HG03575 (cell line): ENCODE measurements around the gene RNF44.

Experiments used
- ATAC-seq: cut with Tn5 transposase; IDR thresholded peaks from one replicate; pipeline ENCODE4 v1.9.1; 2021; ENCODE audit not compliant: unreplicated experiment, insufficient number of reproducible peaks, low FRiP score; ENCODE audit errors: extremely low read depth

The RNF44 gene

DNA sequence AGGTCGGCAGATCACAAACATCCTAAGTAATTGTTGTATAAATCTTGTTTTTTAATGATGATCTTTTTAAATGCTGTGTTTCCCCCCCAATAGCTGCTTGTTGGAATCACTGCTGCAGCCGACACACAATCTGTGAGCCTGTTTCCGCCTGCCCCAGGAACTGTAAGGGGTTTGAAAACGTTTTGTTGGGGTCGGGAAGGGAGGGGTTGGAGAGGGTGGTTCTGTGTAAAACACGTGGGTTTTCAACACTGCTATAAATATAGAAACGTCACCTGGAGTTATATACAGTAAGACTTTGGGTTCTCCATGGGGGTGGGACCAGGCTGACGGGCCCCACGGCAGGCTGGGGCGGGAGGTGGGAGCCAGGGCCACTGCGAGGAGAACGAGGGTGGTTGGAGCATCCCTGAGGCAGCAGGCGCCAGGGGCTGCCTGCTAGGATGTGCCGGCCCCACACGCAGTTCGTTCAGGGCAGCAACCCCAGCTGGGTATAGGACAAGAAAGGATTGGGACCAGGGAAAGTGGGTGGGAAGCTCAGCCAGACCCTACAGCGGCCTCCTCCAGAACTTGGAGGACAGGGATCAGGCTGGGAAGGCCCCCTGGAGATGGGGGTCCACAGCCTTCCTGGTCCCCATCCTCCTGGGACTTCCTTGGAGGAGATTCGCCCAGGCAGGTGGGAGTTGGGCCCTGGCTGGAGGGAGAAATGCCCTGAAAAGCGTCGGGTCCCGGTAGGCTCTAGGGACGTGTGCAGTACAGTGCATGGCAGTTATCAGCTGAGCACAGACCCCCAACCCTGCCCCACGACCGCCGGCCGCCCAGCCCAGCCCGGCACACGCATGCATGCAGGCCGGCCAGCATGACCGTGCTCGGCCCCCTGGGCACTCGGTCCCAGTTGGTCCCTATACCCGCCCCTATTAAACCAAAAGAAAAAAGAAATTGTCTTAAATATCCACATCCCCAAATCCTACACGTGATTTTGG lies 9.7 kb downstream of the RNF44 start:
- ATAC-seq: no peak

DNA sequence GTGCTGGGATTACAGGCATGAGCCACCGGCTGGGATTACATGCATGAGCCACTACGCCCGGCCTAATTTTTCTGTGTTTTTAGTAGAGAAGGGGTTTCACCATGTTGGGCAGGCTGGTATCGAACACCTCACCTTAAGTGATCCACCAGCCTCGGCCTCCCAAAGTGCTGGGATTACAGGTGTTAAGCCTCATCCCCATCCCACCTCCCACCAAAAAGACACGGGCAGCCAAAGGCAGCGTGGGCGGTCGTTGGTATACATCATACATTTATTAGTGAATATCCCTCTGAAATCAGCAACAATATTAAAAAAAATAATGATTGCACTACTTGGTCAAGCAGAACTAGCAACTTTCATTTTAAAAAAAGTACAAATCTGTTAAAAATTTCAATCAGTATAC lies 10.7 kb downstream of the RNF44 start:
- no peak for ATAC-seq

DNA sequence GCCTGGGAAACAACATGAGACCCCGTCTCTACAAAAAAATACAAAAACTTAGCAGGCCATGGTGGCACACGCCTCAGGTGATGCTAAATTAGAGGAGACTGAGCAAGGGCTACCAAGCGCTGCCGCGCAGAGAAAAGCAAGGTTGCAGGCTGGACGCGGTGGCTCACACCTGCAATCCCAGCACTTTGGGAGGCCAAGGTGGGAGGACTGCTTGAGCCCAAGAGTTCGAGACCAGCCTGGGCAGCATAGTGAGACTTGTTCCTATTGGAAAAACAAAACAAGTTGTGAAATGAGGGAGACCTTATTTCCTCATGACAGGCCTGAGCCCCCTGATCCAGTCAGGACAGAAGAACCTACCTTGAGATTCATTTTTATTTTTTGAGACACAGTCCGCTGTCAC lies 11.5 kb downstream of the RNF44 start:
- ATAC-seq: no peak

DNA sequence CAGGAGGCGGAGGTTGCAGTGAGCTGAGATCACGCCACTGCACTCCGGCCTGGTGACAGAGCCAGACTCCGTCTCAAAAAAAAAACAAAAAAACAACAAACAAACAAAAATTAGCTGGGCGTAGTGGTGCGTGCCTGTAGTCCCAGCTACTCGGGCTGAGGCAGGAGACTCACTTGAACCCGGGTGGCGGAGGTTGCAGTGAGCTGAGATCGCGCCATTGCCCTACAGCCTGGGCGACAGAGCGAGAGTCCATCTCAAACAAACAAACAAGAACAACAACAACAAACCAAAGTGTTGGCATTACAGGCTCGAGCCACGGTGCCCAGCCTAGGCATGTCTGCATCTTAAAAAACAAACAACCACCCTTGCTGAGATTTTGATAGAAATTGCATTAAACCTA lies 12.2 kb downstream of the RNF44 start:
- ATAC-seq: no peak

DNA sequence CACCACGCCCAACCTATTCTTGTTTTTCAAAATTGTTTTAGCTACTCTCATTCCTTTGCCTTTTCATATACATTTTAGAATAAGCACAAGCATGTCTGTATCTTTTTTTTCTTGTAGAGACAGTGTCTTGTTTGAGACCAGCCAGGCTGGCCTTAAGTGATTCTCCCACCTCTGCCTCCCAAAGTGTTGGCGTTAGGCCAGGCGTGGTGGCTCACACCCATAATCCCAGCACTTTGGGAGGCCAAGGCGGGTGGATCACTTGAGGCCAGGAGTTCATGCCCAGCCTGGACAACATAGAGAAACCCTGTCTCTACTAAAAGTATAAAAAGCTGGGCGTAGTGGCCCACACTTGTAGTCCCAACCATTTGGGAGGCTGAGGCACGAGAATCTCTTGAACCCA lies 13.1 kb downstream of the RNF44 start:
- no peak for ATAC-seq

DNA sequence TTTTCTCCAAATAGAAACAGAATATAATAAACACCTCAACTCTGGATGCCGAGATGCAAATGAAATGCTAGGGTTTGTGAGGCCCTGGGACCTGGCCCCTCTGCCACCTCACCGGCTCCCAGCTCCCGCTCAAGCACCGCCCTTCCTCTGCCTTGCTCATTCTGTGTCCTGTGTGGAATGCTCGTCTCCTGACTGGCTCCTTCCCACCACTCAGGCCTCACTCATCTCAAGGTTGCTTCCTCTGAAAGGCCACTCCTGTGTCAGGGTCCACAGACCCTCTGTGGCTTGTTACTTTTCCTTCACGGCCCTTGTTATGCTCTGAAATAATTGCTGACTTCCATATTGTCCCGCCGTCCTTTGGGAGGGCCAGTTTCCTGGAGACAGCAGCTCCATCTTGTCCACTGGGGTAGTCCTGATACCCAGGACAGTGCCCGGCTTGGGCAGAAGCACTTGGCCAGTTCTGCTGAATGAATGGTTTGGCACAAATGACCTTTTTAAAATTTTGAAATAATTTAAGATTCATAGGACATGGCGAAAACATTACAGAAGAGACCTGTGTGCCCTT lies 15.4 kb downstream of the RNF44 start:
- no peak for ATAC-seq

DNA sequence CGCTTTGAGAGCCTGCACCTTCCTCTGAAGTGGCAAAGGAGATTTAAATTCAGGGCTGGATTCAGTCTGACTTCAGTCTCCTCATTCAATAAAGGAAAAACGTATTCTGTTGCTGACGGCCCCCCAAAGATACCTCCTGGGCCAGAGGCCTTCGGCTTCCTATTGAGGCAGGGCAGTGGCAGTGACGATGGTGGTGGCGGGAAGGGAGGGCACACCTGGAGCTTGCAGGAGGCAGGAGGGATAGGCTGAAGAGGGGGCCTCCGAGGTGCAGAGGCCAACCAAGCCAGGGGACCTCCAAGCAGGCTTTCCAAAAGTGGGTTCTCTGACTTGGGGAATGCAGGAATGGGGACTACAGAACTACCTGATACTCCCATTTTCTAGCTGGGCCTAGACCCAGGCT lies 15.9 kb downstream of the RNF44 start:
- no peak for ATAC-seq

DNA sequence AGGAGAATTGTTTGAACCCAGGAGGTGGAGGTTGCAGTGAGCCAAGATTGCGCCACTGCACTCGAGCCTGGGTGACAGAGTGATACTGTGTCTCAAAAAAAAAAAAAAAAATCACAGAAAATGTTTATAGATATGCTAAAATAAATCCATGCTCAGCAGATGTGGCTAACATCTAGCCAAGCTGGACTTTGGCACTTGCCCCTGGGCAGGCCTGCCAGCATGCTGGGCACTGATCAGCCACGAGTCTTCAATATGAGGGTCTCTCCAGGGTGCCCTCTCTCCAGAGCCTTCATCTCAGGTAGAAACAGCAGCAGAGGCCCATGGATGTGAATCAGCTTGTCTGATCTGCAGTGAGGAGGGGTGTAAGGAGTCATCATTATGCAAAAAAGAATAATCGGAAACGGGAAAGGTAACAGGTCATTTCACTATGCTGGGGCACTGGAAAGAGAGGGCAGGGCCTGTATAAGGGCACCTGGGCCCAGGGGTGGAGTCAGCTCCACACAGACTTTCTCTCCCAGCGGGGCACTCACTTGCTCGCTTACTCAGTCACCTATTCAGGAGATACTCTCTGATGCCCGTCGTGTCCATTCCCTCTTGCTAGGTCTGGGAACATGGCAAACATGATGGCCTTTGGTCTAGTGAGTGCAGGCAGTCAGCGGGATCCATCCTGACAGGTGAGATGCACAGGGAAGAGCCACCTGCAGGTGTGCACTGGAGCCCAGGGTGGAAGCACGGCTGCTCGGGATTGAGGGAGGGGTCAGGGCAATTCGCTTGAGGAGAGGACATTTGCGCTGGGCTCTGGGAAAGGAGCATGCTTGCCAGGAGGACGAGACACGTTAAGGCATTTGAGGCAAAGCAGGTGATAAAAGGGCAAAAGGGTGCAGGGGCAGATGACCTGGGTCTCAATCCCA lies 17.1 kb downstream of the RNF44 start:
- no peak for ATAC-seq

DNA sequence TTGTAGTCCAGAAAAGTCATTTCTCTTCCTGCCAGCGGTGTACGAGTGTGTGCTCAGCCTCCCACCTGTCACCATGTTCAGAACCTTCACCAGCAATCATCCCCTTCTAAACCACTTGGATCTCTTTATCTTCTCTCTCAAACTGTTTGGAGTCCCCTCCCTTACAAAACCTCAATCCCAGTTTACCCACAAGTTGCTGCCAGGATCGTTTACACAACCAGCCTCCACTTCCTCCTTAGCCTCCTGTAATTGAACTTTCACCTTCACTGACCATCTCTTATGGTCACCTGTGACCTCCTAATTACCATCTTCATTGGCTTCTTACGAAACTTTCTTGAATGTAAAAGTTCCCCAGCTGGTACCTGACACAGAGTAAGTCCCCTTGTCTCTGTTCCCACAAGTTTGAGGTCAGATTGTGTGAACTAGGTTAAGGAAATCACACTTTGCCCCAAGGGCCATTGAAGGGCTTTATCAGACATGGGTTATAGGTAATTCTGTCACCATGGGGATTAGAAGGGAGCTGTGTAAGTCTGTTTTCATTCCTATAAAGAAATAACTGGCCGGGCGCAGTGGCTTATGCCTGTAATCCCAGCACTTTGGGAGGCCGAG lies 20.0 kb downstream of the RNF44 start:
- no peak for ATAC-seq

DNA sequence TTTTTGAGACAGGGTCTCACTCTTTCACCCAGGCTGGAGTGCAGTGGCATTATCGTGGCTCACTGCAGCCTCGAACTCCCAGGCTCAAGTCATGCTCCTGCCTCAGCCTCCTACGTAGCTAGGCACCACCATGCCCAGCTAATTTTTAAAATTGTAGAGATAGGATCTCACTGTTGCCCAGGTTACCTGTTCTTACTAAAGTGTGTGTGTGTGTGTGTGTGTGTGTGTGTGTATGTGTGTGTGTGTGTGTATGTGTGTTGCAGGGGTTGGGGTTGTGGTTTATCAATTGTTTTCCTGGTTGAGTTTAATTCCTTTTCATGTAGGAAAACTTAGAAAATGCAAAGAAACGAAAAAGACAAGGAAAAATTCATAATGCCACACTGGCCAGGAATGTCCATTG lies 21.8 kb downstream of the RNF44 start:
- no peak for ATAC-seq

DNA sequence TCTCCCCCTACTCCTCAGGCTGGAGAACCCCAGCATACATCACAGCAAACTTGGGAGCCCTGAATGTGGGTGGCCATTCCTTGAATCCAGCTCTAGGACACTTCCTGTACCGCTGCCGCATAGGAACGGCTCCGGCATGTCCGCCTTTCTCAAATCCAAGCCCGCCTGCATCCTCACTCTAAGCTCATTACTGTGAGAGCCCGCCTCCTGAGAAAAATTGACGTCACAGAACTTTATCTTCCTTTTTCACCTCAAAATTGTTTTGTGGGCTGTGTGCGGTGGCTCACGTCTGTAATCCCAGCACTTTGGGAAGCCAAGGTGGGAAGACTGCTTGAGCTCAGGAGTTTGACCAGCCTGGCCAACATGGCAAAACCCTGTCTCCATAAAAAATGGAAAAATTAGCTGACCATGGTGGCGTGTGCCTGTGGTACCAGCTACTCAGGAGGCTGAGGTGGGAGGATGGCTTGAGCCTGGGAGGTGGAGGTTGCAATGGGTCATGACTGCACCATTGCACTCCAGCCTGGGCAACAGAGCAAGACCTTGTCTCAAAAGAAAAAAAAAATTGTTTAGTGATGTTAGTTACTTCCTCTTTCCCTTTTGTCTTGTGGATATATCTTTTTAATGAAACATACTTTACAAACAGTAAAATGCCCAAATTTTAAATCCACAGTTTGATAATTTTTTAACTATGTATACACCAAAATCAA lies 22.8 kb downstream of the RNF44 start:
- no peak for ATAC-seq

DNA sequence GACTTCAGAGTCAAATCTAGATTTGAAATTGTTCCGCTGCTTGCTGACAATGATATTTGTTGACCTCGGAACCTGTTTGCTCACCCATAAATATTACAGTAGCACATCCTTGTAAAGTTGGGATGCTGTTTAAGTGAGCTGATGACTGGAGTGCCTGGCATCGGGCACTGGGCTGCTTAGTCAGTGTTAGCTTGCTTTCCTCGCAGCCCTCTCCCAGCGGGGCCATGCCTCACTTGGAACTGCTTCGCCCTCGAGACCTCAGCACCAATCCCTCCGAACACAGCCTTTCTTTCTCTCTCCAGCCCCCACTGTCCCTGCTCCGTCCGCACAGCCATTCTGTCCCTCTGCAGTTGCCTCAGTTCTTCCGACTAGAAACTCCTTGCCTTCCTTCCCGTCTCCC lies 23.4 kb downstream of the RNF44 start:
- ATAC-seq: no peak

DNA sequence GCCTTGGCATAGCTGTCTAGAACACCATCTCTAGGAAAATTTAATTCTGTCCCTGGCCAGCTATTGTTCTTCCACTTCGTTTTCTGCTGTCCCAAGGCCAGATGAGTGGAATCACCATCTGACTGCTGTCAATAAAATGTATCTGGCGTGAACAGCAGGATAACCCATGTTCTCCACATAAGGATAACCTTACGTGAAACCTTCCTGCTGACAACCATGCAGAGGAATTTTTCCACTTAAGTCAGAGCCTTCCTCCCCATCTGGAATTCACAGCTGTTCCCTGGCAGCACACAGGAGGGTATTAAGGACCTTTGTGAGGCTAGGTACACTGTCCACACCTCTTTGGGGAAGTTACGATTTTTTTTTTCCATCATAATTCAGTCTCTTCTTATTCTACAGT lies 28.6 kb downstream of the RNF44 start:
- no peak for ATAC-seq

DNA sequence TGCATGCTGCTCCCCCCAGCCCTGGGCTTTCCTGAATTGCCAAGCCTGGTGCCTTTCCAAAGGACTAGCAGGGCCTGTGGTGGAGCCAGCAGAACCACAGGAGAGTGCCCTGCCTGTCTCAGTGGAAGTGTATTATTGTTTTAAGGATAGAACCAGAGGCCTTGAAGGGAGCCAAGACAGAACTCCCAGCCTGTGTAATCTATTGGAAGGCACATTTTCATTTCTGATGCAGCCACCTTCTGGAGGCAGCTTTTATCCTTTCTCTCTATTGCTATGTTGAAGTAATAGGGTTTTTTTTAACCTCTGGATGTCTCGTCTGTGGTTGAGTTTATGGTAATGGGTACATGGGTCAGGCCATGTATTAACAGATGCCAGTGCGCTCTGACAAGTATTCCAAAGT lies 29.3 kb downstream of the RNF44 start:
- no peak for ATAC-seq

DNA sequence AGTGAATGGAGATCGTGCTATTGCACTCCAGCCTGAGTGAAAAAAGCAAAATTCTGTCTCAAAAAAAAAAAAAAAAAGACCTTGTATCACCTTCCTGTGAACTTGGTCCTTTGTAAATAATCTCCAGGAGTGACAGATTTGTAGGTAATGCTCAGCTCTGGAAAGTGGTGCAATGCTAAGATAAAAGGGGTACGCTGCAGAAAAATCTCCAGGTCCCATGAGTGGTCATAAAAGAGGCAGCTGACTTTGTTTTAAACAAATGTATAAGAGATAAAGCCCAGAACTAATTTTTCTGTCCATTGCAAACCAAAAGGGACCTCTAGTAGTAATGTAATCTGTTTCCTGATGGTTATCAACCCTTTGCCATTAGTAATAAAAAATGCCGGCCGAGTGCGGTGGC lies 33.7 kb downstream of the RNF44 start:
- no peak for ATAC-seq

DNA sequence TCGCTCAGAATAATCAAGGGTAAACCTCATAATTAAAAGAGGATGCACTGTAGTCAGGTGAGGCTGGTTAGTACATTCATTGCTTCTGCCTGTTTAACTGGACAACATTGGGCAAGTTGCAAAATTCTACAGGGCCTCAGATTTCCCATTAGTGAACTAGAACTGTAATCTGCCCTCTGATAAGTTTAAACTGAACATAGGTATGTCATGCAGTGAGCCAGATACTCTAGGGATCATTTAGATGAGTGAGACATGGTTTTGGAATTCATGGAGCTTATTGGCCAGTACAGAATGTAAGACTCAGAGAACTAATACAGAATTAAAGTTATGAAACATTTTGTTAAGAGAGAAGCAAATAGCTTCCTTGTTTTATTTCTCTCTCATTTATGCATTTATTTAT lies 35.9 kb downstream of the RNF44 start:
- ATAC-seq: no peak

DNA sequence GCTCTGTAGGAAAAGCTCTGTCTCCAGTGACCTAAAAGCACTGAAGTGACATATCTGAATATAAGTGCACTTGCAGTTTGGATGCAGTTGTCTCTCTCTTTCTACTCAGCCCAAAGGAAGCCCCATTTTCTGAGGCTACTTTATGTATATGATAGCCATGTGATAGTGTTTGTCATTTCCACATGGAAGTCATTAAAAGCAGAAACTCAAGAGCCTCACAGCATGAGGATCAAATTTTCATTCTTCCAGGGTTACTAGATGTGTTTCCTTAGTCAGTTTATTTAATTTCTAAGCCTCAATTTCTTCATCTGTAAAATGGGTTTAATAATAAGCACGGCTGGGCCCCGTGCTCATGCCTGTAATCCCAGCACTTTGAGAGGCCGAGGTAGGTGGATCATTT lies 36.7 kb downstream of the RNF44 start:
- ATAC-seq: no peak

DNA sequence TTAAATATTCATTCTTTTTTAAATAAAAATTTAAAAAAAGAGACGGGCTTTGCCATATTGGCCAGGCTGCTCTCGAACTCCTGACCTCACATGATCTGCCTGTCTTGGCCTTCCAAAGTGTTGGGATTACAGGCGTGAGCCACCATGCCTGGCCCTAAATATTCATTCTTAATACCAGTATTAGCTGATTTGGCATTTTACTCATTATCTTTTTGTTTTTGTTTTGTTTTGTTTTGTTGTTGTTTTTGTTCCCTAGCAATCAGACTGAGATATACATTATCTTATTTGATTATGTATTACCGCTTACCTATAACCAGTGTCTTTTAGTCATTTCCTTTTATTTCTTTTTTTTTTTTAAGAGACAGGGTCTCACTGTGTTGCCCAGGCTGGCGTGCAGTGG lies 37.9 kb downstream of the RNF44 start:
- no peak for ATAC-seq

DNA sequence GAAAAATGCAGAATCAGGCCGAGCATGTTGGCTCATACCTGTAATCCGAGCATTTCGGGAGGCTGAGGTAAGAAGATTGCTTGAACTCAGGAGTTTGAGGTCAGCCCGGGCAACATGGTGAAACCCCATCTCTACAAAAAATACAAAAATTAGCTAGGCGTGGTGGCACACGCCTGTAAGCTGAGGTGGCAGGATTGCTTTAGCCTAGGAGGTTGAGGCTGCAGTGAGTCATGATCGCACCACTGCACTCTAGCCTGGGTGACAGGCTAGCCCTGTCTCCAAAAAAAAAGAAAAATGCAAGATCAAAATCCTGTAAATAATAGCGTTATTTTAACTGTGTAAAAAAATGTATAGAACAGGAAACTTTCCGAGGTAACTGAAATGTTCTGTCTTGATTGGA lies 39.4 kb downstream of the RNF44 start:
- no peak for ATAC-seq
